K562 (cell line): ENCODE measurements around the gene TMEM217. TPM values are rescaled to one million over a fixed set of nuclear protein-coding genes. Genes with fewer than 3 reads are reported as not detected.
A peak's percentile ranks its signal among the peaks of the same experiment; 100 is the strongest.

Source experiments
- CBX1 ChIP-seq: sonication (generic); IDR thresholded peaks from 2 replicates; pipeline ENCODE4 v1.6.1; 2016; ENCODE audit warnings: antibody characterized with exemption, low read depth, mild to moderate bottlenecking
- CREM ChIP-seq: IDR thresholded peaks from 2 replicates; pipeline ENCODE4 v1.6.1; 2014; ENCODE audit warnings: antibody characterized with exemption, low read depth
- ELF4 ChIP-seq: fragments of 450-650 bp; formaldehyde crosslinking; IDR thresholded peaks from 2 replicates; pipeline ENCODE4 v1.4.0; 2022; ENCODE audit warnings: missing genetic modification characterization
- FOXK2 ChIP-seq, 2 experiments: fragments of 450-650 bp; IDR thresholded peaks in 1 of 2; conservative IDR thresholded peaks in 1 of 2; 2 replicates each; pipeline ENCODE4 v1.6.1; 2016; ENCODE audit warnings: low read depth in 2 of 2, mild to moderate bottlenecking in 1 of 2
- FOXM1 ChIP-seq, 2 experiments: fragments of 450-650 bp in 1 of 2; sonication (generic) in 1 of 2; formaldehyde crosslinking in 1 of 2; IDR thresholded peaks; 2 replicates each; pipeline versions ENCODE4 v1.6.1 to v1.9.0; 2017 to 2022; ENCODE audit warnings: low read depth in 2 of 2, mild to moderate bottlenecking in 2 of 2, missing genetic modification reagents in 1 of 2, moderate library complexity in 1 of 2
- FOXP1 ChIP-seq: sonication (generic); formaldehyde crosslinking; IDR thresholded peaks from 2 replicates; pipeline ENCODE4 v1.8.0; 2022; ENCODE audit warnings: mild to moderate bottlenecking, missing genetic modification reagents
- KLF6 ChIP-seq: fragments of 250-450 bp; sonication (Bioruptor Pico); IDR thresholded peaks from 2 replicates; pipeline ENCODE4 v1.4.0; 2020; ENCODE audit warnings: mild to moderate bottlenecking, moderate library complexity, borderline replicate concordance
- SAFB2 ChIP-seq: fragments of 200-400 bp; formaldehyde crosslinking; IDR thresholded peaks from 2 replicates; pipeline ENCODE4 v1.6.1; 2018; ENCODE audit warnings: borderline replicate concordance, low read length, low read depth, moderate library complexity; ENCODE audit not compliant: severe bottlenecking
- SP1 ChIP-seq: sonication (generic); formaldehyde crosslinking; IDR thresholded peaks from 2 replicates; pipeline ENCODE4 v1.8.1; 2022; ENCODE audit warnings: mild to moderate bottlenecking, missing genetic modification reagents
- TBL1XR1 ChIP-seq, 2 experiments: IDR thresholded peaks; 2 replicates each; pipeline ENCODE4 v1.6.1; 2012; ENCODE audit warnings: improper control_type of control experiment in 2 of 2, low read length in 2 of 2, mild to moderate bottlenecking in 1 of 2
- TRIM24 ChIP-seq, 2 experiments: fragments of 450-650 bp; IDR thresholded peaks; 2 replicates each; pipeline ENCODE4 v1.6.1; 2016
- ZFX ChIP-seq: sonication (generic); formaldehyde crosslinking; IDR thresholded peaks from 2 replicates; pipeline ENCODE4 v1.8.0; 2022; ENCODE audit warnings: mild to moderate bottlenecking, missing genetic modification reagents, moderate library complexity
- polyA plus RNA-seq, 8 experiments: library from polyadenylated mRNA; depleted of rRNA in 4 of 8; stranded (reverse) in 5 of 8; unstranded in 3 of 8; fragments of >200 nt; fragmentation: Nextera tagmentation in 2 of 8; fragmentation: Illumina TruSeq in 1 of 8; extraction: Ambion mirVana in 2 of 8; extraction: Trizol in 1 of 8; gene quantifications; 2 replicates each; pipeline versions ENCODE4 v1.2.1 to v1.2.3, GENCODE V29; 2011 to 2014; ENCODE audit warnings: inconsistent platforms in 1 of 8, missing spikeins in 1 of 8
- total RNA-seq, 7 experiments: library from RNA; depleted of rRNA in 6 of 7; stranded (reverse); fragments of >200 nt in 6 of 7; fragmentation: Illumina TruSeq in 2 of 7; extraction: Trizol in 2 of 7; gene quantifications; 2 replicates each; pipeline versions ENCODE4 v1.2.1 to v1.2.3, GENCODE V29; 2011 to 2021; ENCODE audit warnings: low replicate concordance in 1 of 7
- TF ChIP-seq, protein P1 (sequence below): fragments of 200-600 bp; sonication (generic); IDR thresholded peaks from one replicate; pipeline ENCODE4 v1.6.1; 2012; ENCODE audit warnings: mild to moderate bottlenecking, low read depth, low read length, inconsistent platforms
- TF ChIP-seq, protein P2 (sequence below), 2 experiments: fragments of 450-650 bp in 1 of 2; sonication (generic) in 1 of 2; formaldehyde crosslinking in 1 of 2; IDR thresholded peaks in 1 of 2; conservative IDR thresholded peaks in 1 of 2; 2 replicates each; pipeline versions ENCODE4 v1.6.1 to v1.8.1; 2016 to 2023; ENCODE audit warnings: mild to moderate bottlenecking in 2 of 2, moderate library complexity in 2 of 2, inconsistent platforms in 1 of 2, missing genetic modification reagents in 1 of 2

Gene TMEM217
- total and polyA plus RNA-seq, 9 of the 15 experiments (the other 6 are each of a cell fraction or from before 2014, with no cell fraction given) = 1.3 to 8.0 (median 1.9) TPM

DNA sequence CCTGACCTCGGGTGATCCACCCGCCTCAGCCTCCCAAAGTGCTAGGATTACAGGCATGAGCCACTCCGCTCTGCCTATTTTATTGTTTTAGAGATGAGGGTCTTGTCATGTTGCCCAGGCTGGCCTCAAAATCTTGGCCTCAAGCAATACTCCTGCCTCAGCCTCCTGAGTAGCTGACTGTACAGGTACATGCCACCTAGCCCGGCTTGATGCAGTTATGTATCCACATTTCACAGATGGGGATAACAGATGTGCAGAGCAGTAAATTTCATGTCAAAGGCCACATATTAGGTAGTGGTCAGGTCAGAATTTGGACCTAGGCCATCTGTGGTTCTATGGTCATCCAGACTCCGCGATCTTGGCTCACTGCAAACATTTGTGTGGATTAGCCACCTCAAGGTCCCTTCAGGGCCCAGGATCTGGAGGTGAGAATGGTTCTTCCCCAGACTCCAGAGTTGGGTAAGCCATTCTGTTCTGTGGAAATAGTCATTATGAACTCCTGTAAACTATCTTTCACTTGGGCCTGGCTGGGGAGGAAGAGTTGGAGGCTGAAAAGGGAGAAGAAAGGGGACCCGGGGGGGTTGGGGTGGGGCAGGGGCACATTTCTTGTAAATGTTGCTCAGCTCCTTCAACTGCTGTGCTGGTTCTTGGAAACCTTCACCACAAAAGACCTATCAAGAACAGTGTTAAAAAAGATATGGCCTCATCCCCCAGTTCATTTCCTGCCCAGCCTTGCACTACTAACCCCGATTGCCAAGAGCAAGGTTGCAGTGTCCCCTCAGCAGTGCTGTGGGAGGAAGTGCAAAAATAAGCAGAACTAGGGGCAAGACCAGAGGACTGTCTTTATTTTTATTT is 75.0 kb downstream of the TMEM217 start (continued):
- TF ChIP-seq, protein P1, sequence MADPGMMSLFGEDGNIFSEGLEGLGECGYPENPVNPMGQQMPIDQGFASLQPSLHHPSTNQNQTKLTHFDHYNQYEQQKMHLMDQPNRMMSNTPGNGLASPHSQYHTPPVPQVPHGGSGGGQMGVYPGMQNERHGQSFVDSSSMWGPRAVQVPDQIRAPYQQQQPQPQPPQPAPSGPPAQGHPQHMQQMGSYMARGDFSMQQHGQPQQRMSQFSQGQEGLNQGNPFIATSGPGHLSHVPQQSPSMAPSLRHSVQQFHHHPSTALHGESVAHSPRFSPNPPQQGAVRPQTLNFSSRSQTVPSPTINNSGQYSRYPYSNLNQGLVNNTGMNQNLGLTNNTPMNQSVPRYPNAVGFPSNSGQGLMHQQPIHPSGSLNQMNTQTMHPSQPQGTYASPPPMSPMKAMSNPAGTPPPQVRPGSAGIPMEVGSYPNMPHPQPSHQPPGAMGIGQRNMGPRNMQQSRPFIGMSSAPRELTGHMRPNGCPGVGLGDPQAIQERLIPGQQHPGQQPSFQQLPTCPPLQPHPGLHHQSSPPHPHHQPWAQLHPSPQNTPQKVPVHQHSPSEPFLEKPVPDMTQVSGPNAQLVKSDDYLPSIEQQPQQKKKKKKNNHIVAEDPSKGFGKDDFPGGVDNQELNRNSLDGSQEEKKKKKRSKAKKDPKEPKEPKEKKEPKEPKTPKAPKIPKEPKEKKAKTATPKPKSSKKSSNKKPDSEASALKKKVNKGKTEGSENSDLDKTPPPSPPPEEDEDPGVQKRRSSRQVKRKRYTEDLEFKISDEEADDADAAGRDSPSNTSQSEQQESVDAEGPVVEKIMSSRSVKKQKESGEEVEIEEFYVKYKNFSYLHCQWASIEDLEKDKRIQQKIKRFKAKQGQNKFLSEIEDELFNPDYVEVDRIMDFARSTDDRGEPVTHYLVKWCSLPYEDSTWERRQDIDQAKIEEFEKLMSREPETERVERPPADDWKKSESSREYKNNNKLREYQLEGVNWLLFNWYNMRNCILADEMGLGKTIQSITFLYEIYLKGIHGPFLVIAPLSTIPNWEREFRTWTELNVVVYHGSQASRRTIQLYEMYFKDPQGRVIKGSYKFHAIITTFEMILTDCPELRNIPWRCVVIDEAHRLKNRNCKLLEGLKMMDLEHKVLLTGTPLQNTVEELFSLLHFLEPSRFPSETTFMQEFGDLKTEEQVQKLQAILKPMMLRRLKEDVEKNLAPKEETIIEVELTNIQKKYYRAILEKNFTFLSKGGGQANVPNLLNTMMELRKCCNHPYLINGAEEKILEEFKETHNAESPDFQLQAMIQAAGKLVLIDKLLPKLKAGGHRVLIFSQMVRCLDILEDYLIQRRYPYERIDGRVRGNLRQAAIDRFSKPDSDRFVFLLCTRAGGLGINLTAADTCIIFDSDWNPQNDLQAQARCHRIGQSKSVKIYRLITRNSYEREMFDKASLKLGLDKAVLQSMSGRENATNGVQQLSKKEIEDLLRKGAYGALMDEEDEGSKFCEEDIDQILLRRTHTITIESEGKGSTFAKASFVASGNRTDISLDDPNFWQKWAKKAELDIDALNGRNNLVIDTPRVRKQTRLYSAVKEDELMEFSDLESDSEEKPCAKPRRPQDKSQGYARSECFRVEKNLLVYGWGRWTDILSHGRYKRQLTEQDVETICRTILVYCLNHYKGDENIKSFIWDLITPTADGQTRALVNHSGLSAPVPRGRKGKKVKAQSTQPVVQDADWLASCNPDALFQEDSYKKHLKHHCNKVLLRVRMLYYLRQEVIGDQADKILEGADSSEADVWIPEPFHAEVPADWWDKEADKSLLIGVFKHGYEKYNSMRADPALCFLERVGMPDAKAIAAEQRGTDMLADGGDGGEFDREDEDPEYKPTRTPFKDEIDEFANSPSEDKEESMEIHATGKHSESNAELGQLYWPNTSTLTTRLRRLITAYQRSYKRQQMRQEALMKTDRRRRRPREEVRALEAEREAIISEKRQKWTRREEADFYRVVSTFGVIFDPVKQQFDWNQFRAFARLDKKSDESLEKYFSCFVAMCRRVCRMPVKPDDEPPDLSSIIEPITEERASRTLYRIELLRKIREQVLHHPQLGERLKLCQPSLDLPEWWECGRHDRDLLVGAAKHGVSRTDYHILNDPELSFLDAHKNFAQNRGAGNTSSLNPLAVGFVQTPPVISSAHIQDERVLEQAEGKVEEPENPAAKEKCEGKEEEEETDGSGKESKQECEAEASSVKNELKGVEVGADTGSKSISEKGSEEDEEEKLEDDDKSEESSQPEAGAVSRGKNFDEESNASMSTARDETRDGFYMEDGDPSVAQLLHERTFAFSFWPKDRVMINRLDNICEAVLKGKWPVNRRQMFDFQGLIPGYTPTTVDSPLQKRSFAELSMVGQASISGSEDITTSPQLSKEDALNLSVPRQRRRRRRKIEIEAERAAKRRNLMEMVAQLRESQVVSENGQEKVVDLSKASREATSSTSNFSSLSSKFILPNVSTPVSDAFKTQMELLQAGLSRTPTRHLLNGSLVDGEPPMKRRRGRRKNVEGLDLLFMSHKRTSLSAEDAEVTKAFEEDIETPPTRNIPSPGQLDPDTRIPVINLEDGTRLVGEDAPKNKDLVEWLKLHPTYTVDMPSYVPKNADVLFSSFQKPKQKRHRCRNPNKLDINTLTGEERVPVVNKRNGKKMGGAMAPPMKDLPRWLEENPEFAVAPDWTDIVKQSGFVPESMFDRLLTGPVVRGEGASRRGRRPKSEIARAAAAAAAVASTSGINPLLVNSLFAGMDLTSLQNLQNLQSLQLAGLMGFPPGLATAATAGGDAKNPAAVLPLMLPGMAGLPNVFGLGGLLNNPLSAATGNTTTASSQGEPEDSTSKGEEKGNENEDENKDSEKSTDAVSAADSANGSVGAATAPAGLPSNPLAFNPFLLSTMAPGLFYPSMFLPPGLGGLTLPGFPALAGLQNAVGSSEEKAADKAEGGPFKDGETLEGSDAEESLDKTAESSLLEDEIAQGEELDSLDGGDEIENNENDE = no peak
- peak; percentile 81 for TF ChIP-seq CREM
- no peak for TF ChIP-seq SAFB2
- TF ChIP-seq ELF4 (CRISPR knock-in tag) = 0 out of 2 replicates have a peak, but pooled peaks have one; percentile 17
- TF ChIP-seq TRIM24 (IDR thresholded peaks at IDR 0.05) = peak in 1 of 2 experiments; percentile 74; a peak in 2 of 4 replicates
- peak; percentile 57; the same call in 1 of the 2 replicates for TF ChIP-seq KLF6
- TF ChIP-seq FOXP1 = no peak
- peak; percentile 43; the same call in 1 of the 2 replicates for TF ChIP-seq ZFX
- TF ChIP-seq, protein P2, sequence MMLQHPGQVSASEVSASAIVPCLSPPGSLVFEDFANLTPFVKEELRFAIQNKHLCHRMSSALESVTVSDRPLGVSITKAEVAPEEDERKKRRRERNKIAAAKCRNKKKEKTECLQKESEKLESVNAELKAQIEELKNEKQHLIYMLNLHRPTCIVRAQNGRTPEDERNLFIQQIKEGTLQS (IDR thresholded peaks at IDR 0.05) = peak; percentile 52; the same call in 1 of the 2 replicates
- TF ChIP-seq, protein P2 (CRISPR knock-in tag; conservative IDR thresholded peaks at IDR 0.05) = no peak
- peak; percentile 84 for TF ChIP-seq FOXM1 (IDR thresholded peaks at IDR 0.05; ENCODE audit: low read depth)
- TF ChIP-seq FOXM1 (CRISPR knock-in tag; IDR thresholded peaks at IDR 0.05; ENCODE audit: low read depth) = no peak
- no peak; the same call in 1 of the 2 replicates for TF ChIP-seq CBX1
- no peak for TF ChIP-seq FOXK2 (conservative IDR thresholded peaks at IDR 0.05 in 1 of 2, IDR thresholded peaks at IDR 0.05 in 1 of 2; ENCODE audit: low read depth in 2 of 2)
- TF ChIP-seq SP1 = no peak
- TF ChIP-seq TBL1XR1 (IDR thresholded peaks at IDR 0.05; ENCODE audit: low read length in 2 of 2) = peak; percentile 80 to 98; a peak in 3 of 4 replicates
